ENCODE data around the gene STAG2. TPM values are rescaled to one million over a fixed set of nuclear protein-coding genes. Genes with fewer than 3 reads are reported as not detected.

STAG2 gene
- total and polyA plus RNA-seq, 2 experiments from 2014 or later = 16.5 to 70.9 TPM

- Histone ChIP-seq H3K79me2 (peaks cover 98% of the 10 kb centered on the region), H3K36me3 (replicated peaks; ENCODE audit: insufficient read depth, low read depth) (no peaks in the 10 kb centered on the region), H3K4me1 (ENCODE audit: insufficient read depth) (no peaks in the 10 kb centered on the region), H3K27me3 (no peaks in the 10 kb centered on the region), H2AFZ (no peak overlapping the region), H3K9me2 (replicated peaks; ENCODE audit: insufficient read depth) (no peaks in the 10 kb centered on the region), H3K4me2 (no peak overlapping the region), H3K27ac (no peak overlapping the region), H3K9me3 (ENCODE audit: low read depth) (no peaks in the 10 kb centered on the region), H4K20me1 (ENCODE audit: insufficient read depth, poor library complexity, severe bottlenecking) (peaks cover 71% of the 10 kb centered on the region), H3K4me3 (no peak overlapping the region)
- no peak for DNase-seq (ENCODE audit: low spot score)
- WGBS (ENCODE audit: low lambda C conversion rate, missing lambda C conversion rate) = 88% methylated on average over 6 of the region's 6 CpGs
- TF ChIP-seq EZH2phosphoT487 (IDR thresholded peaks at IDR 0.05; ENCODE audit: low read depth, severe bottlenecking, unreplicated experiment) (no peak), EZH2 (IDR thresholded peaks at IDR 0.05; ENCODE audit: borderline replicate concordance) (no peak), CTCF (IDR thresholded peaks at IDR 0.05; ENCODE audit: poor library complexity) (no peak)
These were observed 13.7 kb downstream of the STAG2 start for GRCh38 chrX:123975180-123975579.

GRCh38 chrX:123976706-123977316 lies 15.3 kb downstream of the STAG2 start:
- Histone ChIP-seq H3K9me3 (ENCODE audit: low read depth) (no peaks in the 10 kb centered on the region), H3K79me2 (peaks cover 99% of the 10 kb centered on the region), H4K20me1 (ENCODE audit: insufficient read depth, poor library complexity, severe bottlenecking) (peaks cover 74% of the 10 kb centered on the region), H3K27me3 (no peaks in the 10 kb centered on the region), H3K4me3 (no peak overlapping the region), H3K9me2 (replicated peaks; ENCODE audit: insufficient read depth) (no peaks in the 10 kb centered on the region), H3K4me2 (no peak overlapping the region), H3K36me3 (replicated peaks; ENCODE audit: insufficient read depth, low read depth) (no peaks in the 10 kb centered on the region), H3K27ac (no peak overlapping the region), H2AFZ (no peak overlapping the region), H3K4me1 (ENCODE audit: insufficient read depth) (no peaks in the 10 kb centered on the region)
- 82% methylated on average over 1 of the region's 1 CpG for WGBS (ENCODE audit: low lambda C conversion rate, missing lambda C conversion rate)
- TF ChIP-seq EZH2 (IDR thresholded peaks at IDR 0.05; ENCODE audit: borderline replicate concordance) (no peak), CTCF (IDR thresholded peaks at IDR 0.05; ENCODE audit: poor library complexity) (peak; percentile 28)
- DNase-seq (ENCODE audit: low spot score) = peak; percentile 5

- H2AFZ ChIP-seq = no peak overlapping the region
- WGBS (ENCODE audit: low lambda C conversion rate, missing lambda C conversion rate) = 76% methylated on average over 3 of the region's 3 CpGs
- no peaks in the 10 kb centered on the region for H3K27me3 ChIP-seq
- TF ChIP-seq EZH2 (IDR thresholded peaks at IDR 0.05; ENCODE audit: borderline replicate concordance) (no peak), CTCF (IDR thresholded peaks at IDR 0.05; ENCODE audit: poor library complexity) (no peak), EZH2phosphoT487 (IDR thresholded peaks at IDR 0.05; ENCODE audit: low read depth, severe bottlenecking, unreplicated experiment) (no peak)
- DNase-seq (ENCODE audit: low spot score) = no peak
- H3K9me3 ChIP-seq (ENCODE audit: low read depth) = no peaks in the 10 kb centered on the region
- peaks cover 100% of the 10 kb centered on the region for H3K79me2 ChIP-seq
- H3K4me1 ChIP-seq (ENCODE audit: insufficient read depth) = no peaks in the 10 kb centered on the region
- no peak overlapping the region for H3K27ac ChIP-seq
- H3K4me2 ChIP-seq = no peak overlapping the region
- no peaks in the 10 kb centered on the region for H3K36me3 ChIP-seq (replicated peaks; ENCODE audit: insufficient read depth, low read depth)
- H3K9me2 ChIP-seq (replicated peaks; ENCODE audit: insufficient read depth) = no peaks in the 10 kb centered on the region
- H3K4me3 ChIP-seq = no peak overlapping the region
- peaks cover 89% of the 10 kb centered on the region for H4K20me1 ChIP-seq (ENCODE audit: insufficient read depth, poor library complexity, severe bottlenecking)
These were observed 21.7 kb downstream of the STAG2 start for GRCh38 chrX:123983240-123983639.
